LNCAP (cell line): ENCODE measurements around the gene DISP2.

Experiments used
- CTCF ChIP-seq: fragments of 450-650 bp; IDR thresholded peaks from 2 replicates; pipeline ENCODE4 v1.5.1; 2017; ENCODE audit warnings: mild to moderate bottlenecking

The DISP2 gene

GRCh38 chr15:40412095-40412759 is 54.2 kb downstream of the DISP2 start:
- no peak for TF ChIP-seq CTCF

GRCh38 chr15:40413036-40413435 is 55.0 kb downstream of the DISP2 start:
- TF ChIP-seq CTCF = no peak

GRCh38 chr15:40414816-40415215 is 56.8 kb downstream of the DISP2 start:
- TF ChIP-seq CTCF = no peak

GRCh38 chr15:40415226-40415625 is 57.2 kb downstream of the DISP2 start:
- no peak for TF ChIP-seq CTCF

- no peak for TF ChIP-seq CTCF
Observed at GRCh38 chr15:40416056-40416455, 58.0 kb downstream of the DISP2 start.

- TF ChIP-seq CTCF = no peak
Observed at GRCh38 chr15:40418126-40418525, 60.1 kb downstream of the DISP2 start.

- no peak for TF ChIP-seq CTCF
Observed at GRCh38 chr15:40420071-40420713, 62.2 kb downstream of the DISP2 start.

- no peak for TF ChIP-seq CTCF
Observed at GRCh38 chr15:40420793-40421192, 62.8 kb downstream of the DISP2 start.
